NB4 (cell line): ENCODE results near the gene RAP1GAP.

Experiments
- CTCF ChIP-seq: IDR thresholded peaks from one replicate; pipeline ENCODE4 v1.5.1; 2012; ENCODE audit warnings: low read depth, low read length
- POLR2A ChIP-seq: IDR thresholded peaks from 2 replicates; pipeline ENCODE4 v1.6.1; 2011; ENCODE audit warnings: mild to moderate bottlenecking; ENCODE audit not compliant: insufficient read length; ENCODE audit errors: extremely low read depth

GRCh38 chr1:21618561-21619374 is 50.4 kb downstream of the RAP1GAP start:
- TF ChIP-seq CTCF, result no peak
- TF ChIP-seq POLR2A, result no peak
